ENCODE data around the gene NCAM1. TPM values are rescaled to one million over a fixed set of nuclear protein-coding genes. Genes with fewer than 3 reads are reported as not detected.

Gene NCAM1
- total RNA-seq, 1 experiment from 2014 or later: 0.33 TPM

DNA sequence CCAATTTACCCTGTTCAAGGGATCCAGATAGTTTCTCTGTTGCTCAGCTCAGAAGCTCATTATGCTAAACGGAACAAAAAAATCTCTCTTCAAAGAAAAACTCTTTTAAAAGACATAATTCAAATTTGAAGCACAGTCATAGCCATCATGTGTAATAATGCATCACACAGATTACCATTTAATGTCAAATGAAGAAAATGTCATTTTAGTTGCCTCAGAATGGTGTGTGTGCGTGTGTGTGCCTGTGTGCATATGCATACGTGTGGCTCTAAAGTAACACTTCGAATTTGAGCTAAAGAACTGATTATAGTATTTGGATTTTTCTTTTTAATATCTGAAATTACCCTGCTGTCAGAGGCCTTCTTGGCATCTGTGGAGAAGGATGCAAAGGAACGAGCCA lies 363.0 kb downstream of the NCAM1 start:
- no TSS peak for BruUV-seq (replicated peaks)
- no peaks in the 10 kb centered on the region for H3K4me1 ChIP-seq (replicated peaks; ENCODE audit: insufficient read depth)
- H3K9me3 ChIP-seq (ENCODE audit: insufficient read depth, low read depth): no peaks in the 10 kb centered on the region
- H2AFZ ChIP-seq: no peak overlapping the region
- H3K27ac ChIP-seq: no peak overlapping the region
- H3F3A ChIP-seq (ENCODE audit: insufficient read depth, low read depth): no peaks in the 10 kb centered on the region
- no peak for DNase-seq
- no peak overlapping the region for H3K4me2 ChIP-seq
- POLR2A ChIA-PET (ENCODE audit: unreplicated experiment): no interaction called here
- H4K20me1 ChIP-seq (ENCODE audit: insufficient read depth): no peaks in the 10 kb centered on the region
- H3K9me2 ChIP-seq (ENCODE audit: insufficient read depth): no peaks in the 10 kb centered on the region
- H3K27me3 ChIP-seq (ENCODE audit: insufficient read depth, low read depth): no peaks in the 10 kb centered on the region
- H3K36me3 ChIP-seq (ENCODE audit: low read depth): peaks cover 9% of the 10 kb centered on the region
- no peaks in the 10 kb centered on the region for H3K79me2 ChIP-seq (ENCODE audit: low read depth)
- intact Hi-C loops (cut with micrococcal nuclease; ENCODE audit: unreplicated experiment): no loop called here
- H3K4me3 ChIP-seq: no peak overlapping the region
- CTCF ChIA-PET: no interaction called here
- TF ChIP-seq EZH2 (IDR thresholded peaks at IDR 0.05; ENCODE audit: low read depth): no peak
- TF ChIP-seq, protein P1, sequence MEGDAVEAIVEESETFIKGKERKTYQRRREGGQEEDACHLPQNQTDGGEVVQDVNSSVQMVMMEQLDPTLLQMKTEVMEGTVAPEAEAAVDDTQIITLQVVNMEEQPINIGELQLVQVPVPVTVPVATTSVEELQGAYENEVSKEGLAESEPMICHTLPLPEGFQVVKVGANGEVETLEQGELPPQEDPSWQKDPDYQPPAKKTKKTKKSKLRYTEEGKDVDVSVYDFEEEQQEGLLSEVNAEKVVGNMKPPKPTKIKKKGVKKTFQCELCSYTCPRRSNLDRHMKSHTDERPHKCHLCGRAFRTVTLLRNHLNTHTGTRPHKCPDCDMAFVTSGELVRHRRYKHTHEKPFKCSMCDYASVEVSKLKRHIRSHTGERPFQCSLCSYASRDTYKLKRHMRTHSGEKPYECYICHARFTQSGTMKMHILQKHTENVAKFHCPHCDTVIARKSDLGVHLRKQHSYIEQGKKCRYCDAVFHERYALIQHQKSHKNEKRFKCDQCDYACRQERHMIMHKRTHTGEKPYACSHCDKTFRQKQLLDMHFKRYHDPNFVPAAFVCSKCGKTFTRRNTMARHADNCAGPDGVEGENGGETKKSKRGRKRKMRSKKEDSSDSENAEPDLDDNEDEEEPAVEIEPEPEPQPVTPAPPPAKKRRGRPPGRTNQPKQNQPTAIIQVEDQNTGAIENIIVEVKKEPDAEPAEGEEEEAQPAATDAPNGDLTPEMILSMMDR (conservative IDR thresholded peaks at IDR 0.05): no peak
